Mucosa of descending colon (tissue), 3 donors: ENCODE measurements around the gene GGTA1. TPM values are rescaled to one million over a fixed set of nuclear protein-coding genes. Genes with fewer than 3 reads are reported as not detected.
"Not testable (repeated sequence)": the region's sequence is repeated elsewhere in the genome, so short reads cannot be mapped to it uniquely, and the experiment has no call there.

ENCODE experiments used
- ATAC-seq: fragments of 200-7000 bp; cut with Tn5 transposase; one replicate; pipeline ENCODE4 v1.9.1; 2020; ENCODE audit warnings: mild to moderate bottlenecking, moderate library complexity
- DNase-seq, 3 donors: peaks; one replicate each; pipeline ENCODE4 v3.0.0-alpha.2; 2020
- H3K36me3 ChIP-seq: fragments of 200-600 bp; one replicate; pipeline ENCODE4 v1.8.0; 2021; ENCODE audit warnings: low read depth, mild to moderate bottlenecking
- H3K4me1 ChIP-seq: fragments of 200-600 bp; one replicate; pipeline ENCODE4 v1.8.0; 2021; ENCODE audit warnings: low read depth, mild to moderate bottlenecking
- H3K4me3 ChIP-seq: fragments of 200-600 bp; one replicate; pipeline ENCODE4 v1.8.0; 2021; ENCODE audit warnings: mild to moderate bottlenecking
- H3K9me3 ChIP-seq: fragments of 200-600 bp; one replicate; pipeline ENCODE4 v1.8.0; 2021; ENCODE audit warnings: mild to moderate bottlenecking
- intact Hi-C, 2 donors: fragments of 100-400 bp; cut with DNase I in 1 of 2; cut with micrococcal nuclease in 1 of 2; formaldehyde crosslinking; loops; one replicate each; pipeline versions ENCODE4 v1.11.0 to v1.11.1; 2022; cut with DNase I, micrococcal nuclease
- total RNA-seq, 3 donors: library from RNA; stranded (reverse); fragmentation: NEBNext Ultra II Directional in 2 of 3; extraction: Animal tissue kit (Norgen Biotek cat#: 25700) in 2 of 3; gene quantifications; one replicate each; pipeline versions ENCODE4 v1.2.1 to v1.2.4, GENCODE V29; 2021 to 2023
- TF ChIP-seq, protein P1 (sequence below): fragments of 200-600 bp; IDR thresholded peaks from one replicate; pipeline ENCODE4 v1.8.0; 2022; ENCODE audit warnings: antibody characterized with exemption, mild to moderate bottlenecking
- donor health status: DM: no; HTN: no; CAD: no; lungs with moderate emphysema.
- donor health status: DM: no; HTN: no; CAD: no.
- donor health status: DM: no; HTN: yes; CAD: no.

Gene GGTA1
- total RNA-seq, 3 donors from 2014 or later: 1.7 to 6.5 (median 3.2) TPM

DNA sequence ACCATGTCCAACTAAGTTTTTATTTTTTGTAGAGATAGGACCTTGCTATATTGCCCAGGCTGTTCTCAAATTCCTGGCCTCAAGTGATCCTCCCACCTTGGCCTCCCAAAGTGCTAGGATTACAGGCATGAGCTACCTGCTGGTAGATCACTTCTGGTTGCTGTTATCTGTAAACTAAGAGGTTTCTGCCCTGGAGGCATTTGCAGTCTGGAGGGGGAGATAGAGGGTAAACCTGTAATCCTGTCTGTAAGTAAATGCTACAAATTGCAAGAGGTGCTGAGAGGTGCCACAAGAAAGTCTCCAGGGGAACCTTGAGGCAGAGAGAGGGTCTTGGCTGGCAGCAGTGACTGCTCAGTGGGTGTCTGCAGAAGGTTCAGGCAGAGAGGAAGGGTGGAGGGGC is 29.0 kb upstream of the GGTA1 start:
- no peak overlapping the region for H3K4me3 ChIP-seq
- no peak for ATAC-seq
- DNase-seq: no peak
- H3K9me3 ChIP-seq: no peaks in the 10 kb centered on the region
- no peaks in the 10 kb centered on the region for H3K4me1 ChIP-seq
- TF ChIP-seq, protein P1, sequence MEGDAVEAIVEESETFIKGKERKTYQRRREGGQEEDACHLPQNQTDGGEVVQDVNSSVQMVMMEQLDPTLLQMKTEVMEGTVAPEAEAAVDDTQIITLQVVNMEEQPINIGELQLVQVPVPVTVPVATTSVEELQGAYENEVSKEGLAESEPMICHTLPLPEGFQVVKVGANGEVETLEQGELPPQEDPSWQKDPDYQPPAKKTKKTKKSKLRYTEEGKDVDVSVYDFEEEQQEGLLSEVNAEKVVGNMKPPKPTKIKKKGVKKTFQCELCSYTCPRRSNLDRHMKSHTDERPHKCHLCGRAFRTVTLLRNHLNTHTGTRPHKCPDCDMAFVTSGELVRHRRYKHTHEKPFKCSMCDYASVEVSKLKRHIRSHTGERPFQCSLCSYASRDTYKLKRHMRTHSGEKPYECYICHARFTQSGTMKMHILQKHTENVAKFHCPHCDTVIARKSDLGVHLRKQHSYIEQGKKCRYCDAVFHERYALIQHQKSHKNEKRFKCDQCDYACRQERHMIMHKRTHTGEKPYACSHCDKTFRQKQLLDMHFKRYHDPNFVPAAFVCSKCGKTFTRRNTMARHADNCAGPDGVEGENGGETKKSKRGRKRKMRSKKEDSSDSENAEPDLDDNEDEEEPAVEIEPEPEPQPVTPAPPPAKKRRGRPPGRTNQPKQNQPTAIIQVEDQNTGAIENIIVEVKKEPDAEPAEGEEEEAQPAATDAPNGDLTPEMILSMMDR: no peak
- intact Hi-C loops: no loop called here
- no peaks in the 10 kb centered on the region for H3K36me3 ChIP-seq

DNA sequence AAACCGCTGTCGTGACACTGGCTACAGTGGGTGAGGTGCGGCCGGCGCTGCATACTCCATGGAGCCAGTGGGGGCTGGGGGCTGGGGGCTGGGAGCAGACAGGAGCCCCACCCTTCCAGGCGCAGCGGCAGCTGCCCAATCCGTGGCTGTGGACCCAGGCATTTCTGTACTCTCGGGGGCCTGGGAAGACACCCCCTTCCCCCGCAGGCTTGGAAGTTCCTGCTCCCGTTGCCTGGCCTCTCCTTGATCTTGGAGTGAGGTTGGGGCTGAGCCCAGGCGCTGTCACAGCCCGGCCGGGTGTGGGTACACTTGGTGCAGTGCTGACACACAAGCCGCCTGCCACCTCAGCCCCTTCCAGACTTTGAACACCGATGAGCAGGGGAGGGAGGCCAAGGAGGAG is 27.7 kb upstream of the GGTA1 start:
- no peak for ATAC-seq
- Histone ChIP-seq H3K9me3 (no peaks in the 10 kb centered on the region), H3K36me3 (no peaks in the 10 kb centered on the region), H3K4me1 (no peaks in the 10 kb centered on the region), H3K4me3 (no peak overlapping the region)
- TF ChIP-seq, protein P1: no peak
- intact Hi-C loops: no loop called here
- no peak for DNase-seq

DNA sequence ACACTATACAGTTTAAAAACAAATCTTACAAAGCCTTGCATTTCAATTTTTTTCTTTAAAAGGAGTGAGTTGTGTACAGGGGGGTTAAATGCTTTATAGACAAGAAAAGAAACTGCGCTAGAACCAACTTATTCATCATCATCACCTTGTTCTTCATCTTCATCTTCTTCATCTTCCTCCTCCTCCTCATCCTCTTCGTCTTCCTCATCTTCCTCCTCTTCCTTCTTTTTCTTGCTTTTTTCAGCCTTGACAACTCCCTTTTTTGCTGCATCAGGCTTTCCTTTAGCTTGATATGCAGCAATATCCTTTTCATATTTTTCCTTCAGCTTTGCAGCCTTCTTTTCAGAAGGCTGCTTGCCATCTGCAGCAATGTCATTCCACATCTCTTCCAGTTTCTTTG is 20.0 kb upstream of the GGTA1 start:
- H3K4me3 ChIP-seq, ATAC-seq, intact Hi-C loops, H3K36me3 ChIP-seq, DNase-seq, H3K9me3 ChIP-seq, H3K4me1 ChIP-seq: not testable (repeated sequence)

DNA sequence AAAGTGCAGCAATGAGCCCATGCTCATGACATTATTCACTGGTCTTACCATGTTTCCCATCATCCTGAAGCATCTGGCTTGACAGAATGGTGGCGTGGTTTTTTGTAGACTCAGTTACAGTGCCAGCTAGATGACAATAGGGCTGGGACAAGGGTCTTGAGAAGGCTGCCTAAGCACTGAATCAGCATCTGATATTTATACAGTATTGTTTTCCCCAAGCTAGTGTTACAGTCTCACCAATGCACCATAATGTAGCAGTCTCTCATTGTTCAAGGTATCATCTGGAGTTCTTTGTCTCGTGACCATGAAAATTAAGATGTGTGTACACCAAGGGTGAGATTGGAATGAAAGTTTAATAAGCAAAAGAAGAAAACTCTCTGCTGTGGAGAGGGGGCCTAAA is 19.0 kb upstream of the GGTA1 start:
- TF ChIP-seq, protein P1: no peak
- Histone ChIP-seq H3K4me3 (no peak overlapping the region), H3K4me1 (no peaks in the 10 kb centered on the region), H3K36me3 (no peaks in the 10 kb centered on the region), H3K9me3 (no peaks in the 10 kb centered on the region)
- ATAC-seq (no peak), DNase-seq (no peak)
- intact Hi-C loops: no loop called here

DNA sequence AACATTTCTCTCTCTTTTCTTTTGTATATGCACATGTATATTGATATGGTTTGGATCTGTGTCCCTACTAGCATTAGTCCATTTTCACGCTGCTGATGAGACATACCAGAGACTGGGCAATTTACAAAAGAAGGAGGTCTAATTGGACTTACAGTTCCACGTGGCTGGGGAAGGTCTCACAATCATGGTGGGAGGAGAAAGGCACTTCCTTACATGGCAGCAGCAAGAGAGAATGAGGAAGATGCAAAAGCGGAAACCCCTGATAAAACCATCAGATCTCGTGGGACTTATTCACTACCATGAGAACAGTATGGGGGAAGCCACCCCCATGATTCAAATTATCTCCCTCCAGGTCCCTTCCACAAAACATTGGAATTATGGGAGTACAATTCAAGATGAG is 13.5 kb upstream of the GGTA1 start:
- DNase-seq, H3K36me3 ChIP-seq, H3K4me3 ChIP-seq, ATAC-seq, H3K4me1 ChIP-seq, intact Hi-C loops, H3K9me3 ChIP-seq: not testable (repeated sequence)

DNA sequence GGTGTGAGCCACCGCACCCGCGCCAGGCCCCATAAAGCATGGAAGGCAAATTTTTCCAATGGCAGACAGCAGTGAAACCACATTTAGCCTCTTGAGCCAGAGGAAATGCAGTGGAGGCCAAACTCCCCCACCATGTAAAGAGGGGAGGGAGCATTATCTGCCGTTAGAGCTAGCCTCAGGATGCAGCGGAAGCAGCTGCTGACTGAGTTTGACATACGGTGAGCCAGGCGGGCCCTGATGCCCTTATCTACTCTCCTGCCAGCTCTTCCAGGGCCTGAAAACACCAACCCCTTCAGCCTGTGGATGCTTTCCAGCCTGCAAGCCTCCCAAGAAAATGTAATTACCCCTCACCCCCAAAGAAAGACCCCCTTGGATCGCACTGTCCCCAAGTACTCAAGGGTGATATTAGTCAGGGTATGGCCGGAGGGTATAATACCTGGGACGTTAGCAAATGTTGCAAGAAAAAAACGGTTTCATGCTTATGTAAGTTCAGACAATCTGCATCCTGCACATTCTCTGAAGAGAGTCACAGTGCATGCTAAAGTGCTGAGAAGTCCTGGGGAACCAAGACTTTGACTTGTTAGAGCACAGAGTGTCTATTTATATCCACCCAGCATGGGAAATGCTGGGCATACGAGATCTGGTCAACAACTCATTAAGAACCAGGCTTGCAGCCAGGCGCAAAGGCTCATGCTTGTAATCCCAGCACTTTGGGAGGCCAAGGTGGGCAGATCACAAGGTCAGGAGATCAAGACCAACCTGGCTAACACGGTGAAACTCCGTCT is 11.3 kb upstream of the GGTA1 start:
- Histone ChIP-seq H3K9me3 (no peaks in the 10 kb centered on the region), H3K4me1 (no peaks in the 10 kb centered on the region), H3K36me3 (no peaks in the 10 kb centered on the region), H3K4me3 (no peak overlapping the region)
- intact Hi-C loops: no loop called here
- no peak for DNase-seq
- TF ChIP-seq, protein P1: no peak
- ATAC-seq: no peak

DNA sequence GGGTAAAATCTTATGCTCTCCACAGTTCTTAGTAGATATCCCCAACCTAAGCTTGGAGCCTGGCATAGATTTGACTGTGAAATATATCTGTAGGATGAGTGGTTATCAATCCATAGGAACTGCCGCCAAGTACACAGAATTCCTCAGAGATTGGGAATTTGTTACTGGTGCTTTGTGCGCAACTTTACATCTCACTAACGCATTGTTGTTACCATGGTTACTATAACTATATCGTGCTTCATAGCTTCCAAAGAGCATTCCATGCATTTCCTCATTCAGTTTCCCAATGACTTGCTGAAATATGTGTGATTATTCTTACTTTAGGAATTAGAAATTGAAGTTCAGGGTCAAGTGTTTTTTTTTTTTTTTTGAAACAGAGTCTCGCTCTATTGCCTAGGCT is 9.5 kb upstream of the GGTA1 start:
- ATAC-seq (no peak), DNase-seq (no peak)
- H3K9me3 ChIP-seq: no peaks in the 10 kb centered on the region
- intact Hi-C loops: no loop called here
- TF ChIP-seq, protein P1: no peak
- no peak overlapping the region for H3K4me3 ChIP-seq
- H3K4me1 ChIP-seq: no peaks in the 10 kb centered on the region
- no peaks in the 10 kb centered on the region for H3K36me3 ChIP-seq
